GM06990 (cell line): ENCODE results near the gene BRSK1.

Experiments used
- DNase-seq: peaks from one replicate; pipeline ENCODE4 v3.0.0-alpha.2; 2011; ENCODE audit not compliant: insufficient read length; ENCODE audit errors: extremely low read depth
- H3K27me3 ChIP-seq: replicated peaks from 2 replicates; pipeline ENCODE4 v1.6.0; 2011; ENCODE audit warnings: low read length; ENCODE audit not compliant: control insufficient read depth, insufficient read depth
- H3K36me3 ChIP-seq: 2 replicates; pipeline ENCODE4 v1.5.1; 2011; ENCODE audit warnings: low read length; ENCODE audit not compliant: control insufficient read depth, insufficient read depth
- H3K4me3 ChIP-seq: replicated peaks from 2 replicates; pipeline ENCODE4 v1.5.1; 2011; ENCODE audit warnings: low read depth, mild to moderate bottlenecking, control low read depth, low read length
- TF ChIP-seq, protein P1 (sequence below): IDR thresholded peaks from 2 replicates; pipeline ENCODE4 v1.5.1; 2011; ENCODE audit warnings: low read length, control low read depth, mild to moderate bottlenecking, inconsistent platforms; ENCODE audit not compliant: insufficient read depth, poor library complexity, severe bottlenecking

BRSK1 gene

DNA sequence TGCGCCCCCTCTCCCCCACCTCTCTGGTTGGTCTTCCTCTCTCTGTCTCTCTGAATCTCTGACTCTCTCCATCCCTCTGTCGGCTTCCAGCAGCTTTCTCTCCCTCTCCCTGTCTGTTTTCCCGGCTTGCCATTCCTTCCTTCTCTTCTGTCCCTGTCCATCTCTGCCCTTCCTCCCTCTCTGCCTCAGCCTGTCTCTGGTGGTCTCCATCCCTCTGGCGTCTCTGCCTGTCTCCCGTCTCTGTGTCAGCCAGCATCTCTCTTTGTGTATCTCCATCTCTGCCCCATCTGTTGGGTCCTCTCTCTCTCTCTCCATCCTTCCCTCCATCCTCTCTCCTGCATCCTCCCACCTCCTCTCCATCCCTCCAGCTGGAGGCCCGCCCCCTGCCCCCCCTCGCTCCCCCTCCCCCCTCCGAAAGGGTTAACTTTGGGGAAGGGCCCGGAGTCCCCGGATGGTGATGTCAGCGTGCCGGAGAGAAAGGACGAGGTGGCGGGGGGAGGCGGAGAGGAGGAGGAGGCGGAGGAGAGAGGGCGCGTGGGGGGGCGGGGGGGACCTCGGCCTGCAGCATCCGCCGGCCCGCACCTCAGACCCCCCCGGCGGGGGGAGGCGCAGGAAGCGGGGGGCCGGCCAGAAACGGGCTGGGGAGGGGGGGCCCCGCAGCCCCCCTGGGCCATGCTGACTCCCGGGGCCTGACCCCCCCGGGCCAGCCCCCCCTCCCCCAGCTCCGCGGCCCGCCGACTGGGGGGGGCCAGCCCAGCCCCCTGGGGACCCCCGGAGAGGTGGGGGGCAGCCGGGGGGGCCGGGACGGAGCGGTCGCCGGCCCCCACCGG, at the start of gene BRSK1:
BRSK1 (plus strand) TSS at position 450 of the 830 bp plus-strand sequence. CDS start 446 bp downstream, outside the sequence.
- DNase-seq = no peak
- Histone ChIP-seq H3K36me3 (no peaks in the 10 kb centered on the region), H3K27me3 (no peaks in the 10 kb centered on the region), H3K4me3 (no peak within 1 kb of the TSS)
- TF ChIP-seq, protein P1, sequence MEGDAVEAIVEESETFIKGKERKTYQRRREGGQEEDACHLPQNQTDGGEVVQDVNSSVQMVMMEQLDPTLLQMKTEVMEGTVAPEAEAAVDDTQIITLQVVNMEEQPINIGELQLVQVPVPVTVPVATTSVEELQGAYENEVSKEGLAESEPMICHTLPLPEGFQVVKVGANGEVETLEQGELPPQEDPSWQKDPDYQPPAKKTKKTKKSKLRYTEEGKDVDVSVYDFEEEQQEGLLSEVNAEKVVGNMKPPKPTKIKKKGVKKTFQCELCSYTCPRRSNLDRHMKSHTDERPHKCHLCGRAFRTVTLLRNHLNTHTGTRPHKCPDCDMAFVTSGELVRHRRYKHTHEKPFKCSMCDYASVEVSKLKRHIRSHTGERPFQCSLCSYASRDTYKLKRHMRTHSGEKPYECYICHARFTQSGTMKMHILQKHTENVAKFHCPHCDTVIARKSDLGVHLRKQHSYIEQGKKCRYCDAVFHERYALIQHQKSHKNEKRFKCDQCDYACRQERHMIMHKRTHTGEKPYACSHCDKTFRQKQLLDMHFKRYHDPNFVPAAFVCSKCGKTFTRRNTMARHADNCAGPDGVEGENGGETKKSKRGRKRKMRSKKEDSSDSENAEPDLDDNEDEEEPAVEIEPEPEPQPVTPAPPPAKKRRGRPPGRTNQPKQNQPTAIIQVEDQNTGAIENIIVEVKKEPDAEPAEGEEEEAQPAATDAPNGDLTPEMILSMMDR = no peak

DNA sequence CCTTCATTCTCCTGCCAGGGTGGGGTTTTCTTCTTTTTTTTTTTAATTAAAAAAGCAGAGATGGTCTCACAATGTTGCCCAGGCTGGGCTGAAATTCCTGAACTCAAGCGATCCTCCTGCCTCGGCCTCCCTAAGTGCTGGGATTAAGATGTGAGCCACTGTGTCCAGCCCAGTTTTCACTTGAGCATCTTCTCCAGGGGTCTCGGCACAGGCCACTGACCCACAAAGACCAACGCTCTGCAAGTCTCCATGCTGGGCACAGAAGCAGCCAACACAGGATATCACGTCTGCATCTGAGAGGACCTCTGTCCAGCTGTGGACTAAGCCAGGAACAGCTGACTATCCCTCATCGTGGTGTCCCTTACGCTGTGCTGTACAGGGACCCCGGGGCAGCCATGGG, 45.8 kb upstream of the BRSK1 start:
- Histone ChIP-seq H3K27me3 (no peaks in the 10 kb centered on the region), H3K4me3 (no peak overlapping the region), H3K36me3 (peaks cover 60% of the 10 kb centered on the region)
- TF ChIP-seq, protein P1 = no peak
- DNase-seq = no peak

DNA sequence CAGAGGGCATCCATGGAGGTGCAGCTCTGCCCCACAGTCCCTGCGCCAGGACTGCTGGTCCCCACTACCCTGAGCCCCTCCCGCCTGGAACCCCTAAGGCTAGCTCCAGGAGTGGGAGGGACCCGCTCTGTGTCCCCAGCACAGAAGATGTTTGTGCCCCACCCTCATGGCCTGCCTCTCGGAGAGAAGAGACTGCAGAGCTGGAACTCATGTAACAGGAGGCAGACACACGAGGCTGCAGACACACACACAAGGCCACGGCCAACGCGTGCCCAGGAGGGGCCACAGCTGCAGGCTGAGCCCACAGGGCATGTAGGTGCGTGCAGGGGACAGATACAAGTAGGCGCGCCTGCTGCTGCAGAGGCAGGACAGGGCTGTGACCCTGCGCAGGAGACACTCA, 44.8 kb upstream of the BRSK1 start:
- no peaks in the 10 kb centered on the region for H3K27me3 ChIP-seq
- H3K36me3 ChIP-seq = peaks cover 67% of the 10 kb centered on the region
- TF ChIP-seq, protein P1 = no peak
- no peak overlapping the region for H3K4me3 ChIP-seq
- DNase-seq = no peak

DNA sequence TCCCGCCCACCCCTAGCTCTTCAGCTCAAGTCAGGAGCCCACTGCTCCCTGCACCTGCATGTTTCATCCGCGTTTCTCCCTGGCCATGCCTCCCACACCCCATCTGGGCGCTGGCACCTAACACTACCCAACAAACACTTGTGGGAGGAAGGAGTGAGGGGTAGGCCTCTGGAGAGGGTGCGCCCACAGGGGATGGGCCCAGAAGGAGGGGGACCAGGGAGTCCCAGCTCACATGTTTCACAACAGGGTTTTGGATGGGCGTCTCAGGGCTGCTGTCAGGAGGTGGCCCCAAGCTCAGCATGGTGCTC, 43.1 kb upstream of the BRSK1 start:
- Histone ChIP-seq H3K36me3 (peaks cover 73% of the 10 kb centered on the region), H3K27me3 (no peaks in the 10 kb centered on the region), H3K4me3 (no peak overlapping the region)
- no peak for DNase-seq
- TF ChIP-seq, protein P1 = no peak

DNA sequence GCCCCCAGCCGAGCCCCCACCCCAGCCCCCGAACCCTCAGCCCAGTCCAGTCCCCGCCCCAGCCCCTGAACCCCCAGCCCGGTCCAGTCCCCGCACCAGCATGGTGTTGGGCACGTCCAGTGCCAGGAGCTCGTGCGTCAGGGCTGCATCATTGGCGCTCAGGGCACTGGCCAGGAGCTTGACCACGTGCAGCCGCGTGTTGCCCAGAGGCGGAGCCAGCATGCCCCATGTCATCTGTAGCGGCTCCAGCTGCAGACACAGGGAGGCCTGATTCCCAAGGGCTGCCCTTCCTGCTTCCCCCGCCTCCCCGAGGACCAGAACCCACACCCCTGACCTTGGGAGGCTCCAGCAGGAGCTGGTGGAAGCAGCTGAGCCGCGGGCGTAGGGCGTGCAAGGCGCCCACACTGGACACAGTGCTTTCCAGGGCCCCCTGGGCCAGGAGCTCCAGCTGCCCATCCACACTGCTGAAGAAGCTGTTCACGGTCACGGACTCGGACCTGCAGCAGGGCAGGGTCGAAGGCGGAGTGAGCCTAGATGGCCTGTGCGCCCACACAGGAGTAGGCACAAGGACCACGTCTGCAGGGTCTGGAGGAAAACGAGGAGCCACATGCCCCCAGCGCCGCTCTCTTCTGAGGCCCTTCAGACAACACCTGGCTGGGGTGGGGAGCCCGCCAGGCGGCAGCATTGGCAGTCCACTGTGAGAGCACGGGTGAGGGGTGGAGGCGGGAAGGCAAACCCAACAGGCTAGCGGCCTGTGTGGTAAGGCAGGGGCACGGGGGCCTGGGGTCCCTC, 42.5 kb upstream of the BRSK1 start:
- peaks cover 71% of the 10 kb centered on the region for H3K36me3 ChIP-seq
- H3K4me3 ChIP-seq = no peak overlapping the region

More for the DNA sequence above, 42.5 kb upstream of the BRSK1 start:
- no peaks in the 10 kb centered on the region for H3K27me3 ChIP-seq
- DNase-seq = no peak
- TF ChIP-seq, protein P1 = no peak
